Gastrocnemius medialis (tissue), 4 donors: ENCODE data around the gene FYB1.

Source experiments
- CTCF ChIP-seq, 5 experiments: fragments of 450-650 bp in 3 of 5; fragments of 200-600 bp in 2 of 5; sonication (generic) in 2 of 5; IDR thresholded peaks in 4 of 5; conservative IDR thresholded peaks in 1 of 5; 1 replicate in 4 of 5; 2 replicates in 1 of 5; pipeline ENCODE4 v1.5.1; 2016 to 2019; ENCODE audit warnings: antibody characterized with exemption in 5 of 5, mild to moderate bottlenecking in 3 of 5, moderate library complexity in 3 of 5
- POLR2A ChIP-seq, 2 donors: fragments of 450-650 bp; IDR thresholded peaks; one replicate each; pipeline ENCODE4 v1.6.1; 2017; ENCODE audit warnings: antibody characterized with exemption in 2 of 2, mild to moderate bottlenecking in 2 of 2, moderate library complexity in 2 of 2

GRCh38 chr5:39194466-39195136 is 24.8 kb downstream of the FYB1 start:
- TF ChIP-seq CTCF (IDR thresholded peaks at IDR 0.05 in 4 of 5, conservative IDR thresholded peaks at IDR 0.05 in 1 of 5) (no peak), POLR2A (IDR thresholded peaks at IDR 0.05) (no peak)
